PC-9 (cell line): ENCODE data around the gene PIK3CB.
"Not testable (repeated sequence)": the region's sequence is repeated elsewhere in the genome, so short reads cannot be mapped to it uniquely, and the experiment has no call there.

Source experiments
- CTCF ChIP-seq: fragments of 200-600 bp; sonication (generic); conservative IDR thresholded peaks from 2 replicates; pipeline ENCODE4 v1.6.1; 2017; ENCODE audit warnings: mixed run types, antibody characterized with exemption, mild to moderate bottlenecking, moderate library complexity
- EZH2 ChIP-seq: fragments of 200-600 bp; sonication (generic); IDR thresholded peaks from 2 replicates; pipeline ENCODE4 v1.8.0; 2017; ENCODE audit warnings: antibody characterized with exemption, low read depth

- not testable (repeated sequence) for TF ChIP-seq CTCF, EZH2
Measured at GRCh38 chr3:138832473-138833057, 2.2 kb downstream of the PIK3CB start.
